VCaP (cell line): ENCODE results near the gene CRYBB2.
"Not testable (repeated sequence)": the region's sequence is repeated elsewhere in the genome, so short reads cannot be mapped to it uniquely, and the experiment has no call there.

ENCODE experiments used
- H3K27ac ChIP-seq: fragments of 450-650 bp; 2 replicates; pipeline ENCODE4 v1.5.1; 2017
- CTCF ChIP-seq: fragments of 450-650 bp; conservative IDR thresholded peaks from 2 replicates; pipeline ENCODE4 v1.5.1; 2017; ENCODE audit warnings: mild to moderate bottlenecking, moderate library complexity

The CRYBB2 gene

GRCh38 chr22:25177226-25177625 lies 42.2 kb upstream of the CRYBB2 start:
- no peak for TF ChIP-seq CTCF
- no peak overlapping the region for H3K27ac ChIP-seq

GRCh38 chr22:25177895-25178294 lies 41.5 kb upstream of the CRYBB2 start:
- TF ChIP-seq CTCF, result no peak
- H3K27ac ChIP-seq, result no peak overlapping the region

DNA sequence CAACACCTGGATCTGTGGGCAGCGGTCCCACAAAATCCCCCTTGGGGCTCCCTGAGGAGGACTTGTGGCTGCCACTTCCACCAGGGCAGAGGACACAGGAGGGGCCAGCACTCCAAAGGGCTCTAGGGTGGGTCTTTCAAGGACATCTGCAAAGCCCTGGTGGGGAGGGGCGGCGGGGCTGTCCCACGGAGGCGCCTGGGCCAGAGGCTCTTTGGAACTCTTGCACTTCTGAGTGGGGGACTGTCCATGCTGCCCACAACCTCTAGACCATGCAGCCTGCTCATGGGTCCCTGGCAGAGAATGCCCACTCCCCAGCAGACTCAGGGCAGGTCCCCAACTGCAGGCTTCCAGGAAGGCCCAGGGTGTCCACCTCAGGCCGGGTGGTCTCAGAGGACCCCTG lies 41.1 kb upstream of the CRYBB2 start:
- H3K27ac ChIP-seq, result not testable (repeated sequence)

DNA sequence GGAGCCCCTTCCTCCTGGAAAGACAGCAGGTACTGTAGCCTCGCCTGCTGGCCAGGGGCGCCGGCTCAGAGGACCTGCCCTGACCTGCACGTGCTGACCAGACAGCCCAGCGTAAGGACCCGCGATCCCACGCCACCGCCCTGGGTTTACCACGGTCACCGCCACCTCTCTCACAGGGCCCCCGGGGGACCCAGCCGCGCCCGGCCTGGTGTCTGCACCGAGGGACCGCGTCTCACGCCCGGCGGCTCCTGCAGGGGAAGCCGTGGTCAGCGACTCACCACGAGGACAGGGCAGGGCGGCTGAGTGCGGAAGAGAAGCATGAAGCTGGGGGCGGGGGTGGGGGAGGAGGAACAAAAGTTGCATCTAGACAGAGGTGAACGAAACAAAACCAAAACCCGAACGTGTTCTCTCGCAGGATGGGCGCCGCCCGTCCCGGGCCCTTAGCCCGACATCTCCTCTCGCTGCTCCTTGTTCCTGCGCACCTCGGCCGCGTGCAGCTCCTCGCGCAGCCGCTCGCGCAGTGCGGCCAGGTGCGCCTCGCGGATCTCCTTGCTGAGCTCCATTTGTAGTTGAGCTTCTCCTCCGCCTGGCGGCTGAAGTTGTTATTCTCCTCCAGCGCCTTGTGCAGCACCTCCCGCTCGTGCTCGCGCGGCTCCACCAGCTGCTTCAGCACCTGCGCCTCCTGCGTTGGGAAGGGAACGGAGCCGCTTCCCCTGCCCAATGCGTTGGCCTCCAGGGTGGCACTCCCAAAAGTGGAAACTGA lies 40.4 kb upstream of the CRYBB2 start:
- not testable (repeated sequence) for H3K27ac ChIP-seq

DNA sequence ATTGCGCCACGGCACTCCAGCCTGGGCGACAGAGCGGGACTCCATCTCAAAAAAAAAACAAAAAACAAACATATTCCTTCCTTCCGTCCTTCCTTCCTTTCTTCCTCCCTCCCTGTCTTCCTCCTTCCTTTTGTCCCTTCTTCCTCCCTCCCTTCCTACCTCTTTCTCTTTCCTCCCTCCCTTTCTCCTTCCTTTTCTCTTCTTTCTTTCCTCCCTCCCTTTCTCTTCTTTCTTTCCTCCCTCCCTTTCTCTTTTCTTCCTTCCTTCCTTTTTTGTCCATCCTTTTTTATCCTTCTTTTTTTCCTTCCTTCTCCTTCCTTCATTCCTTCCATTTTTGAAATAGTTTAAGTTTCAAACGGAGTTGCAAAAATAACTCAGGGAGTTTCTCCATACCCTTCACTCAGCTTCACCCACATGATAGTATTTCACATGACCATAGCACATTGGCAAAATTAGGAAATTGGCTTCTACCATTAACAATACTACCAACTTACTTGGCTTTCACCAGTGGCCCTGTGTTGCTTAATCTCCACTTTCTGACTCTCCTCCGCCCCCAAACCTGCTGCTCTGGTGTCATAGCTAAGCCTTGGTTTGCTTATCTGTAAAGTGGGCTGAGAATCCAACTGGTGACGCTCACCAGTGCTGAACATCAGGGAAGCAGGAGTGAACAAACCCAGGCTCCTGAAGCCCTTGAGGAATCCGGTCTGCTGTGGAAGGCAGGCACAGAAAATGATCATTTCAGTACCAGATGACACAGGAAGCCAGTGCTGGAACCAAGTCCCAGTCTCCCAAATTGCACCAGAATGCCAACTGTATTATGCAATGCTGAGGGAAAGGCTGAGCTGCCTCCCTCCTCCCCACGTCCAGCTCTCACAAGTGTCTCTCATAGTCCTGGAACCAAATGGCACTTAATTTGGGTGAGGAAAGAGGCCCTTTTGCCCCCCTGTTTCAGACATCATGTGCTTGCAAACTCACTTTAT lies 37.0 kb upstream of the CRYBB2 start:
- TF ChIP-seq CTCF, result no peak
- no peak overlapping the region for H3K27ac ChIP-seq

- H3K27ac ChIP-seq, result no peak overlapping the region
Measured at GRCh38 chr22:25183949-25184619, 35.4 kb upstream of the CRYBB2 start.

DNA sequence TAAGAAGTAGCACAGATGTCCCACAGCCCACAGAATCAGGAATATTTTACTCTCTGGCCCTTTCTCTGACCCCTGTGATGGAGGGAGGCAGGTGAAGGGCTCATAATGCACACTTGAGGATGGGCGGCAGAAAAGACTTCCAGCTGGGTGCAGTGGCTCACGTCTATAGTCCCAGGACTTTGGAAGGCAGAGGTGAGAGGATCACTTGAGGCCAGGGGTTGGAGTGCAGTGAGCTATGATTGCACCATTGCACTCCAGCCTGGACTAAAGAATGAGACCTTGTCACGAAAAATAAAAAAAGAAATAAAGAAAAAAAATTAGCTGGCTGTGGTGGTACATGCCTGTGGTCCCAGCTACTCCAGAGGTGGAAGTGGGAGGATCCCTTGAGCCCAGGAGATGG lies 33.3 kb upstream of the CRYBB2 start:
- no peak overlapping the region for H3K27ac ChIP-seq
- TF ChIP-seq CTCF, result no peak

More at GRCh38 chr22:25183949-25184619, 35.4 kb upstream of the CRYBB2 start:
- TF ChIP-seq CTCF, result no peak

GRCh38 chr22:25187469-25187868 lies 32.0 kb upstream of the CRYBB2 start:
- TF ChIP-seq CTCF, result no peak
- no peak overlapping the region for H3K27ac ChIP-seq
